ENCODE results near the gene MSANTD1. TPM values are rescaled to one million over a fixed set of nuclear protein-coding genes. Genes with fewer than 3 reads are reported as not detected.

Gene MSANTD1
- total RNA-seq, 2 donors from 2014 or later: 0.40 to 1.3 TPM

- Histone ChIP-seq H3K27me3 (peaks cover 14% of the 10 kb centered on the region), H3K9me3 (no peaks in the 10 kb centered on the region), H3K27ac (no peak overlapping the region), H3K4me3 (no peak overlapping the region), H3K9ac (ENCODE audit: low read depth in 2 of 2, low read length in 2 of 2) (no peak overlapping the region), H3K4me1 (peaks cover 2% of the 10 kb centered on the region), H3K36me3 (no peaks in the 10 kb centered on the region)
- intact Hi-C loops (cut with DNase I): no loop called here
- DNase-seq: no peak
- TF ChIP-seq CTCF (IDR thresholded peaks at IDR 0.05): no peak
Measured at GRCh38 chr4:3287271-3287971, 38.5 kb downstream of the MSANTD1 start.

GRCh38 chr4:3287972-3288570, 39.1 kb downstream of the MSANTD1 start:
- no peak for TF ChIP-seq CTCF (IDR thresholded peaks at IDR 0.05)
- intact Hi-C loops (cut with DNase I): no loop called here
- H3K27me3 ChIP-seq: peaks cover 14% of the 10 kb centered on the region
- H3K9me3 ChIP-seq: no peaks in the 10 kb centered on the region
- no peak overlapping the region for H3K4me3 ChIP-seq
- no peak overlapping the region for H3K27ac ChIP-seq
- DNase-seq: peak; percentile 14
- H3K4me1 ChIP-seq: peaks cover 2% of the 10 kb centered on the region
- no peaks in the 10 kb centered on the region for H3K36me3 ChIP-seq
- H3K9ac ChIP-seq (ENCODE audit: low read depth in 2 of 2, low read length in 2 of 2): no peak overlapping the region

GRCh38 chr4:3288571-3289094, 39.7 kb downstream of the MSANTD1 start:
- Histone ChIP-seq H3K36me3 (no peaks in the 10 kb centered on the region), H3K9me3 (no peaks in the 10 kb centered on the region), H3K27me3 (peaks cover 14% of the 10 kb centered on the region), H3K27ac (no peak overlapping the region), H3K4me3 (no peak overlapping the region), H3K9ac (ENCODE audit: low read depth in 2 of 2, low read length in 2 of 2) (no peak overlapping the region), H3K4me1 (peaks cover 2% of the 10 kb centered on the region)
- intact Hi-C loops (cut with DNase I): no loop called here
- no peak for TF ChIP-seq CTCF (IDR thresholded peaks at IDR 0.05)
- DNase-seq: peak; percentile 19

GRCh38 chr4:3290476-3290875, 41.5 kb downstream of the MSANTD1 start:
- H3K27me3 ChIP-seq: peaks cover 14% of the 10 kb centered on the region
- peaks cover 2% of the 10 kb centered on the region for H3K4me1 ChIP-seq
- TF ChIP-seq CTCF (IDR thresholded peaks at IDR 0.05): no peak
- intact Hi-C loops (cut with DNase I): no loop called here
- H3K9ac ChIP-seq (ENCODE audit: low read depth in 2 of 2, low read length in 2 of 2): no peak overlapping the region
- no peak overlapping the region for H3K4me3 ChIP-seq
- H3K9me3 ChIP-seq: no peaks in the 10 kb centered on the region
- no peaks in the 10 kb centered on the region for H3K36me3 ChIP-seq
- no peak overlapping the region for H3K27ac ChIP-seq
- DNase-seq: peak; percentile 22

- Histone ChIP-seq H3K4me3 (no peak overlapping the region), H3K27ac (peak overlapping the region; percentile 96), H3K9ac (ENCODE audit: low read depth in 2 of 2, low read length in 2 of 2) (no peak overlapping the region), H3K4me1 (peaks cover 2% of the 10 kb centered on the region), H3K36me3 (no peaks in the 10 kb centered on the region), H3K9me3 (no peaks in the 10 kb centered on the region), H3K27me3 (peaks cover 10% of the 10 kb centered on the region)
- peak; percentile 20 for DNase-seq
- no peak for TF ChIP-seq CTCF (IDR thresholded peaks at IDR 0.05)
- intact Hi-C loops (cut with DNase I): no loop called here
Measured at GRCh38 chr4:3290889-3291321, 41.9 kb downstream of the MSANTD1 start.

Data from colonic mucosa (tissue), 4 donors.